HT1080 (cell line): ENCODE data around the gene HDAC4. TPM values are rescaled to one million over a fixed set of nuclear protein-coding genes. Genes with fewer than 3 reads are reported as not detected.

Experiments
- DNase-seq: peaks from one replicate; pipeline ENCODE4 v3.0.0-alpha.2; 2015; ENCODE audit warnings: low read depth
- small RNA-seq: library from RNA; depleted of rRNA; stranded (forward); fragments of <200 nt; gene quantifications from one replicate; pipeline ENCODE3, GENCODE V24; 2014
- total RNA-seq: library from RNA; depleted of rRNA; stranded (reverse); fragments of >200 nt; shearing (Covaris generic); gene quantifications from 2 replicates; pipeline ENCODE4 v1.2.3, GENCODE V29; 2014

Gene HDAC4
- total RNA-seq, 1 experiment from 2014 or later = 2.8 TPM

- DNase-seq = no peak
Measured at GRCh38 chr2:239005586-239005985, 395.2 kb downstream of the HDAC4 start.

- no peak for DNase-seq
Measured at GRCh38 chr2:239004274-239005015, 396.4 kb downstream of the HDAC4 start.

- no peak for DNase-seq
Measured at GRCh38 chr2:239003624-239004273, 397.1 kb downstream of the HDAC4 start.

- DNase-seq = peak; percentile 17
Measured at GRCh38 chr2:239002954-239003623, 397.7 kb downstream of the HDAC4 start.

- DNase-seq = no peak
Measured at GRCh38 chr2:239002591-239002953, 398.2 kb downstream of the HDAC4 start.

- DNase-seq = no peak
Measured at GRCh38 chr2:239001794-239002193, 399.0 kb downstream of the HDAC4 start.

- no peak for DNase-seq
Measured at GRCh38 chr2:239000500-239001073, 400.2 kb downstream of the HDAC4 start.

- DNase-seq = no peak
Measured at GRCh38 chr2:239000089-239000488, 400.7 kb downstream of the HDAC4 start.

GRCh38 chr2:238999291-238999741 is 401.5 kb downstream of the HDAC4 start:
- peak; percentile 8 for DNase-seq

GRCh38 chr2:238998801-238999200 is 402.0 kb downstream of the HDAC4 start:
- no peak for DNase-seq

Small RNAs within 50 kb of the gene (small RNA-seq; reads per million reads assigned to genes)
- gene MIR2467 (0.43 reads per million, percentile 49 among the genes with 10 or more reads in this experiment), gene MIR4269 (not detected), gene MIR4440 (not detected), gene MIR4441 (not detected)
